Suprapubic skin (tissue), 3 donors: ENCODE measurements around the gene COL28A1.

Source experiments
- POLR2A ChIP-seq, 2 donors: fragments of 450-650 bp; IDR thresholded peaks; one replicate each; pipeline ENCODE4 v1.6.1; 2017; ENCODE audit warnings: antibody characterized with exemption in 2 of 2, mild to moderate bottlenecking in 2 of 2, moderate library complexity in 2 of 2
- TF ChIP-seq, protein P1 (sequence below), 2 donors: fragments of 200-600 bp in 1 of 2; fragments of 450-650 bp in 1 of 2; sonication (generic) in 1 of 2; IDR thresholded peaks; one replicate each; pipeline ENCODE4 v1.5.1; 2016 to 2019; ENCODE audit warnings: antibody characterized with exemption in 2 of 2, mild to moderate bottlenecking in 1 of 2, moderate library complexity in 1 of 2

GRCh38 chr7:7584653-7585052, 49.0 kb upstream of the COL28A1 start:
- no peak for TF ChIP-seq POLR2A (IDR thresholded peaks at IDR 0.05)
- TF ChIP-seq, protein P1, sequence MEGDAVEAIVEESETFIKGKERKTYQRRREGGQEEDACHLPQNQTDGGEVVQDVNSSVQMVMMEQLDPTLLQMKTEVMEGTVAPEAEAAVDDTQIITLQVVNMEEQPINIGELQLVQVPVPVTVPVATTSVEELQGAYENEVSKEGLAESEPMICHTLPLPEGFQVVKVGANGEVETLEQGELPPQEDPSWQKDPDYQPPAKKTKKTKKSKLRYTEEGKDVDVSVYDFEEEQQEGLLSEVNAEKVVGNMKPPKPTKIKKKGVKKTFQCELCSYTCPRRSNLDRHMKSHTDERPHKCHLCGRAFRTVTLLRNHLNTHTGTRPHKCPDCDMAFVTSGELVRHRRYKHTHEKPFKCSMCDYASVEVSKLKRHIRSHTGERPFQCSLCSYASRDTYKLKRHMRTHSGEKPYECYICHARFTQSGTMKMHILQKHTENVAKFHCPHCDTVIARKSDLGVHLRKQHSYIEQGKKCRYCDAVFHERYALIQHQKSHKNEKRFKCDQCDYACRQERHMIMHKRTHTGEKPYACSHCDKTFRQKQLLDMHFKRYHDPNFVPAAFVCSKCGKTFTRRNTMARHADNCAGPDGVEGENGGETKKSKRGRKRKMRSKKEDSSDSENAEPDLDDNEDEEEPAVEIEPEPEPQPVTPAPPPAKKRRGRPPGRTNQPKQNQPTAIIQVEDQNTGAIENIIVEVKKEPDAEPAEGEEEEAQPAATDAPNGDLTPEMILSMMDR (IDR thresholded peaks at IDR 0.05), result no peak
